Sigmoid colon (tissue), 4 donors: ENCODE data around the gene PRKG1.

Source experiments
- POLR2A ChIP-seq, 2 donors: fragments of 450-650 bp; IDR thresholded peaks; one replicate each; pipeline ENCODE4 v1.6.1; 2016; ENCODE audit warnings: antibody characterized with exemption in 2 of 2, mild to moderate bottlenecking in 2 of 2, moderate library complexity in 2 of 2
- POLR2AphosphoS5 ChIP-seq, 4 donors: sonication (generic); formaldehyde crosslinking; IDR thresholded peaks; one replicate each; pipeline ENCODE4 v1.6.1; 2017; ENCODE audit warnings: antibody characterized with exemption in 4 of 4
- TF ChIP-seq, protein P1 (sequence below), 4 experiments: fragments of 450-650 bp in 3 of 4; fragments of 200-600 bp in 1 of 4; IDR thresholded peaks; one replicate each; pipeline ENCODE4 v1.5.1; 2016 to 2019; ENCODE audit warnings: antibody characterized with exemption in 4 of 4, mild to moderate bottlenecking in 3 of 4, moderate library complexity in 2 of 4

DNA sequence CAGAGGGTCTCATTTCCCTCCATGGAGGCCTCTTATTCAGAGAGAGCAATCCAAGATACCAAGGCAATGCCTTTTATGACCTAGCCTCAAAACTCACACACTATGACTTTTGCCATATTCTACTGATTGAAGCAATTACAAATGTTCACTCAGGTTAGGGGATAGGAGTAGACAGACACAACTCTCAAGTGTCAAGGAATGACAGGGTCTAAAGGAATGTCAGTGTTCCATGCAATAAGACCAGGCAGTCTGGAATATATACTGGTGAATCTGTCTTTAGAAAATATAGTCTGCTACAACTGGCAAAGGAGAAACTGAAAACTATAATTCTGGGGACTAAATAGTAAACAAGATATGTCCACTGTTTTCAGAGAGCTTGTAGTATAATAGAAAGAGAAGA lies 283.9 kb downstream of the PRKG1 start:
- TF ChIP-seq, protein P1, sequence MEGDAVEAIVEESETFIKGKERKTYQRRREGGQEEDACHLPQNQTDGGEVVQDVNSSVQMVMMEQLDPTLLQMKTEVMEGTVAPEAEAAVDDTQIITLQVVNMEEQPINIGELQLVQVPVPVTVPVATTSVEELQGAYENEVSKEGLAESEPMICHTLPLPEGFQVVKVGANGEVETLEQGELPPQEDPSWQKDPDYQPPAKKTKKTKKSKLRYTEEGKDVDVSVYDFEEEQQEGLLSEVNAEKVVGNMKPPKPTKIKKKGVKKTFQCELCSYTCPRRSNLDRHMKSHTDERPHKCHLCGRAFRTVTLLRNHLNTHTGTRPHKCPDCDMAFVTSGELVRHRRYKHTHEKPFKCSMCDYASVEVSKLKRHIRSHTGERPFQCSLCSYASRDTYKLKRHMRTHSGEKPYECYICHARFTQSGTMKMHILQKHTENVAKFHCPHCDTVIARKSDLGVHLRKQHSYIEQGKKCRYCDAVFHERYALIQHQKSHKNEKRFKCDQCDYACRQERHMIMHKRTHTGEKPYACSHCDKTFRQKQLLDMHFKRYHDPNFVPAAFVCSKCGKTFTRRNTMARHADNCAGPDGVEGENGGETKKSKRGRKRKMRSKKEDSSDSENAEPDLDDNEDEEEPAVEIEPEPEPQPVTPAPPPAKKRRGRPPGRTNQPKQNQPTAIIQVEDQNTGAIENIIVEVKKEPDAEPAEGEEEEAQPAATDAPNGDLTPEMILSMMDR (IDR thresholded peaks at IDR 0.05), result no peak
- TF ChIP-seq POLR2A (IDR thresholded peaks at IDR 0.05) (no peak), POLR2AphosphoS5 (IDR thresholded peaks at IDR 0.05) (no peak)
